ENCODE results near the gene XIST. TPM values are rescaled to one million over a fixed set of nuclear protein-coding genes. Genes with fewer than 3 reads are reported as not detected.

Gene XIST
- total and polyA plus RNA-seq, 2 of the 8 experiments (the other 6 are each of a cell fraction or from before 2014, with no cell fraction given) = 0.06 to 0.19 TPM

GRCh38 chrX:73863268-73863667 lies 10.8 kb upstream of the XIST start:
- CTCF ChIA-PET (ENCODE audit: partially characterized antibody) = interaction anchor here (0.7 kb wide), 1 partner anchor 153 kb away, joined by 3 read pairs; no protein-coding TSS in a partner anchor
- FAIRE-seq = no peak
- Histone ChIP-seq H3K27me3 (replicated peaks in 1 of 4; ENCODE audit: control insufficient read depth in 3 of 4, extremely low read depth in 1 of 4, insufficient read depth in 3 of 4, low read length in 3 of 4) (no peaks in the 10 kb centered on the region), H4K91ac (replicated peaks; ENCODE audit: insufficient read length, low read length) (peak overlapping the region; percentile 40), H3K27ac (ENCODE audit: low read depth, low read length) (no peak overlapping the region), H2BK15ac (ENCODE audit: low read length) (no peak overlapping the region), H2BK120ac (replicated peaks; ENCODE audit: low read depth, low read length) (no peak overlapping the region), H3K79me2 (ENCODE audit: control insufficient read depth in 1 of 2, insufficient read depth in 2 of 2, low read length in 2 of 2) (no peaks in the 10 kb centered on the region), H3K36me3 (ENCODE audit: control insufficient read depth in 2 of 4, insufficient read depth in 4 of 4, low read length in 3 of 4) (no peaks in the 10 kb centered on the region; a peak in 1 of 8 replicates), H3K79me1 (ENCODE audit: low read depth, low read length) (no peaks in the 10 kb centered on the region), H4K5ac (ENCODE audit: insufficient read length, low read depth, low read length) (no peak overlapping the region), H2BK20ac (ENCODE audit: low read length) (no peak overlapping the region), H3K56ac (replicated peaks; ENCODE audit: insufficient read length, low read depth, low read length) (no peak overlapping the region), H3K23ac (ENCODE audit: insufficient read length) (no peak overlapping the region), H3K9ac (replicated peaks in 1 of 4; ENCODE audit: extremely low read depth in 1 of 4, low read depth in 3 of 4, low read length in 3 of 4) (no peak overlapping the region), H2BK12ac (ENCODE audit: low read depth, low read length) (no peak overlapping the region), H3K18ac (ENCODE audit: extremely low read depth, low read length) (no peak overlapping the region), H2BK5ac (ENCODE audit: low read depth, low read length) (no peak overlapping the region), H2AK5ac (ENCODE audit: low read depth, low read length) (no peak overlapping the region), H3K4me1 (replicated peaks in 1 of 4; ENCODE audit: control insufficient read depth in 3 of 4, insufficient read depth in 4 of 4, low read length in 3 of 4) (no peaks in the 10 kb centered on the region), H4K20me1 (replicated peaks in 1 of 2; ENCODE audit: control insufficient read depth in 1 of 2, insufficient read depth in 2 of 2, low read length in 2 of 2) (no peaks in the 10 kb centered on the region), H3K23me2 (ENCODE audit: low read depth, low read length) (no peaks in the 10 kb centered on the region), H3K4ac (replicated peaks; ENCODE audit: insufficient read length, low read depth, low read length) (no peak overlapping the region), H3K4me2 (ENCODE audit: insufficient read depth in 1 of 2, low read depth in 2 of 2, low read length in 2 of 2) (no peak overlapping the region), H3K9me3 (ENCODE audit: insufficient read depth in 2 of 2, low read depth in 1 of 2, low read length in 1 of 2) (no peaks in the 10 kb centered on the region), H2AFZ (ENCODE audit: low read length) (no peak overlapping the region), H3K4me3 (ENCODE audit: extremely low read depth in 1 of 4, insufficient read depth in 2 of 4, low read depth in 3 of 4, low read length in 4 of 4) (no peak overlapping the region), H3K14ac (ENCODE audit: insufficient read length) (no peak overlapping the region), H4K8ac (ENCODE audit: extremely low read depth, insufficient read depth, low read length) (no peak overlapping the region)
- TF ChIP-seq FOSL1 (IDR thresholded peaks at IDR 0.05; ENCODE audit: insufficient read depth, low read depth, low read length) (no peak), CHD2 (IDR thresholded peaks at IDR 0.05; ENCODE audit: low read length) (no peak), RFX5 (IDR thresholded peaks at IDR 0.05; ENCODE audit: borderline replicate concordance, low read depth, low read length) (no peak), CEBPB (IDR thresholded peaks at IDR 0.05; ENCODE audit: low read depth, low read length) (no peak), KDM4A (IDR thresholded peaks at IDR 0.05; ENCODE audit: low read depth, low read length, severe bottlenecking) (no peak), SP2 (IDR thresholded peaks at IDR 0.05; ENCODE audit: low read length) (no peak), GTF2F1 (IDR thresholded peaks at IDR 0.05; ENCODE audit: borderline replicate concordance, low read depth, low read length) (no peak), YY1 (IDR thresholded peaks at IDR 0.05; ENCODE audit: low read depth, low read length) (no peak)
- POLR2A ChIA-PET (ENCODE audit: partially characterized antibody) = no interaction called here
- DNase-seq (ENCODE audit: low read depth in 1 of 2, low spot score in 2 of 2) = no peak
